Activated CD4-positive, CD25-positive, alpha-beta regulatory T cell treated with anti-CD3 and anti-CD28 coated beads, Interleukin-2, amount 50 U/mL, for 16 hours (primary cell): ENCODE data around the gene NANS.
A peak's percentile ranks its signal among the peaks of the same experiment; 100 is the strongest.
"Not testable (repeated sequence)": the region's sequence is repeated elsewhere in the genome, so short reads cannot be mapped to it uniquely, and the experiment has no call there.

Experiments used
- DNase-seq: peaks from one replicate; pipeline ENCODE4 v3.0.0-alpha.2; 2020; ENCODE audit warnings: low read depth, low spot score

The NANS gene

DNA sequence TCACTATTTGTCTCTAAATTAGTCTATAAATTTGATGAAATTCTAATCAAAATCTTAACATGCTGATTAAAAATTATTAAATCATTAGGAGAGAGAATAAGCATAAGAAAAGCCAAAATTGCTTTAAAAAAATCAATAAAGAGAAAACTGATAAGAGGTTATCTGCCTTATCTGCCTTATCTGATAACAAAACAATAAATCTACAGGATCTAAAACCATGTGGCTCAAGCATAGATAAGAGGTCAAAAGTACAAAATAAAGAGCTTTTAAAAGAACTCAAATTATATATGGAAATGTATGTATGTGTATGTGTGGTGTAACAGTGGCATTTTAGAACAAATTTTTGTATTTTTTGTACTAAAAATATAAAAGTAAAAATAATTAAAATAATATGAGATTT, 43.9 kb downstream of the NANS start:
- DNase-seq: no peak

DNA sequence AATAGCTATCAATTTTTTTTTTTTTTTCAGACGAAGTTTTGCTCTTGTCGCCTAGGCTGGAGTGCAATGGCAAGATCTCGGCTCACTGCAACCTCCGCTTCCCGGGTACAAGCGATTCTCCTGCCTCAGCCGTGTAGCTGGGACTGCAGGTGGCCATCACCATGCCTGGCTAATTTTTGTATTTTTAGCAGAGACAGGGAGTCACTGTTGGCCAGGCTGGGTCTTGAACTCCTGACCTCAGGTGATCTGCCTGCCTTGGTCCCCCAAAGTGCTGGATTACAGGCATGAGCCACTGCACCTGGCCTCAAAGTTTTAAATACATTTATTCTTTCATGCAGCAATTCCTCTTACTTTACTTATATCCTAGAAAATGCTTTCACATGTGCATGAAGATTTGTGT, 44.9 kb downstream of the NANS start:
- no peak for DNase-seq

- DNase-seq: peak; percentile 72
Measured at GRCh38 chr9:98101868-98102273, 45.3 kb downstream of the NANS start.

DNA sequence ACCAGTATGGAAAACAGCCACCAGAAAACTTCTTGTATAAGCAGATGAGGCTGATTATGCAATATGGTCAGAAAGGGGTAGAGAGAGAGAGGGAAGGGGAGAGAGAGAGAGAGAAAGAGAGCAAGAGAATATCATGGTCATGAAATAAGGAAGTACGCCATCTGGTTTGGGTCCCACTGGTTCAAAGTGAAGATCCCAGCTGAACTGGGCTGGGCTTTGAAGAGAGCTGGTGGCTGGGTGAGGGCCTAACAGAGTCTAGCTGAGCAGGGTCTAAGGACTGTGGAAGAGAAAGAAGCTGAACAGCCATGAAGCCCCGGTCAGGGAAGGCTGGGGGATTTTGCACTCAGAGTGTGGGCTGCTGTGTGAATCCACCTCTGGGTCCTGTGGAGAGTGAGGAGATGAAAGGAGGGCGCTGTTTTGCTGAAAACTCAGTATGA, 47.9 kb downstream of the NANS start:
- DNase-seq: no peak

DNA sequence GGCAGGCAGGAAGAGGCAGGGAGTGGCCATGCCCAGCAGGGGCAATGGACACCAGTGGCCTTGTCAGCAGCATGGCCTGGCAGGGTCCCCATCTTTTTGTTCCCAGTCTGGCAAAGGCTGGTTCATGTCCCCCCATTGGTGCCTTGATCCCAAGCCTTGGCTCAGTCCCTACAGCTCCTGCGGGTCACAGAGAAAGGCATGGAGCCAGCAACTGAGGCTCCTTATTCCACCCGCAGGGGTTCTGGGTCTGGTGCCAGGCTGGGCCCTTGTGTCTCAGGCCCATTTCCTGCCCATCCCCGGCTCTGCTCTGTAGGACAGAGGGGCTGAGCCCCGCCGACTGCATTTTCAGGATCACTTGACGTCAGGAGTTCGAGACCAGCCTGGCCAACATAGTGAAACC, 48.5 kb downstream of the NANS start:
- no peak for DNase-seq

GRCh38 chr9:98107926-98108325, 51.4 kb downstream of the NANS start:
- no peak for DNase-seq

GRCh38 chr9:98108531-98109031, 52.0 kb downstream of the NANS start:
- no peak for DNase-seq

DNA sequence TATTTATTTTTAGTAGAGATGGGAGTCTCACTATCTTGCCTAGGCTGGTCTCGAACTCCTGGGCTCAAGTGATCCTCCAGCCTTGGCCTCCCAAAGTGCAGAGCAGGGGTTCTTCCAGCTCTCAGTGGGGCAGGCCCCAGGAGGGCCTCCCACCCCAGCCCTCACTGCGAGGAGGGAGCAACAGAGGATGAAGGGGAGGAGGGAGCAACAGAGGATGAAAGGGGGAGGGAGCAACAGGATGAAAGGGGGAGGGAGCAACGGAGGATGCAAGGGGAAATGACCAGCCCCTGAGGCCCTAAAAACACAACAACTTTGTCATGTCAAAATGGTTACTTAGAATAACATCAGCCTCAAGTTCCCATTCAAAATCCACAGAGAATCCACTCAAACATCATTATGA, 52.5 kb downstream of the NANS start:
- DNase-seq: no peak

DNA sequence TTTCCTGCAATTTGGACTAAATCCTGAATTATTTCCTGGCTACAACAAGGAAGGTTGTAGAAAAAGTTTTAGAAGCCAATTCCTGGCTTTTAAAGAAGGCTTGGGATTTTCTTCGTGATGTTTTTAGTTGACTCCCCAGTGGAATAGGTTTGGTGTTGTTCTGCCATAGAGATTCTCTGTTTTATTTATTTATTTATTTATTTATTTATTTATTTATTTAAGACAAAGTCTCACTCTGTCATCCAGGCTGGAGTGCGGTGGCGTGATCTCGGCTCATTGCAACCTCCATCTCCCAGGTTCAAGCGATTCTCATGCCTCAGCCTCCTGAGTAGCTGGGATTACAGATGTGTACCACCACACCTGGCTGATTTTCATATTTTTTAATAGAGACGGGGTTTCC, 60.6 kb downstream of the NANS start:
- not testable (repeated sequence) for DNase-seq

DNA sequence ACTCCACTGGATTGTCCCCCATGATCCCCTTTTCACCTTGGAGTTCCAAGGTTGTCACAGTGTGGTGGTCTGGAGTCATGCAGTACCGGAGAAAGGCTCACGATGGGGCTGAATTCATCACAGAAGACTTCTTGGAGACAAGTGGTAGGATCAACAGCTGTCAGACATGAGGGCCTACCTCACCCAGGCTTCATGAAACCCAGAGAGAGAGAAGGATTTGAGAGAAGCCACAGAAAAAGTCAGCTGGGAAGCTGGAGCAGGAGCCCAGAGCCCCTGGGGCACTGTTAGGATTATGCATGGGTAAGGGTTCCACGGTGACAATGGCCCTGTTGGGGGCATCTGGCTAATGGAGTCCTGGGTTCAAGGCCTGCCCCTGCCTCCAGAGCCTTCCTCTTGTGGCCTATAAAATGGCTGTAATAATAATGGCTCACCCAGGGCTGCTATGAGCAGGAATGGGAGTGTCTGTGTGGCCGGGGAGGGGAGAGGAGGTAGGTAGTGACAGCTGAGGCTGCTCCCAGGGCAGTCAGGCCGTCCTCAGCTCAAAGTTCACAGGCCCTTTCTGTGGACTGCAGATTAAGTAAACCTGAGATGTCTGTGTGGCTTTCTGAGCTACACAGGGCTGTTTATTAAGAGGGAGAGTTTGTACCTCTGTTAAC, 61.6 kb downstream of the NANS start:
- DNase-seq: no peak

DNA sequence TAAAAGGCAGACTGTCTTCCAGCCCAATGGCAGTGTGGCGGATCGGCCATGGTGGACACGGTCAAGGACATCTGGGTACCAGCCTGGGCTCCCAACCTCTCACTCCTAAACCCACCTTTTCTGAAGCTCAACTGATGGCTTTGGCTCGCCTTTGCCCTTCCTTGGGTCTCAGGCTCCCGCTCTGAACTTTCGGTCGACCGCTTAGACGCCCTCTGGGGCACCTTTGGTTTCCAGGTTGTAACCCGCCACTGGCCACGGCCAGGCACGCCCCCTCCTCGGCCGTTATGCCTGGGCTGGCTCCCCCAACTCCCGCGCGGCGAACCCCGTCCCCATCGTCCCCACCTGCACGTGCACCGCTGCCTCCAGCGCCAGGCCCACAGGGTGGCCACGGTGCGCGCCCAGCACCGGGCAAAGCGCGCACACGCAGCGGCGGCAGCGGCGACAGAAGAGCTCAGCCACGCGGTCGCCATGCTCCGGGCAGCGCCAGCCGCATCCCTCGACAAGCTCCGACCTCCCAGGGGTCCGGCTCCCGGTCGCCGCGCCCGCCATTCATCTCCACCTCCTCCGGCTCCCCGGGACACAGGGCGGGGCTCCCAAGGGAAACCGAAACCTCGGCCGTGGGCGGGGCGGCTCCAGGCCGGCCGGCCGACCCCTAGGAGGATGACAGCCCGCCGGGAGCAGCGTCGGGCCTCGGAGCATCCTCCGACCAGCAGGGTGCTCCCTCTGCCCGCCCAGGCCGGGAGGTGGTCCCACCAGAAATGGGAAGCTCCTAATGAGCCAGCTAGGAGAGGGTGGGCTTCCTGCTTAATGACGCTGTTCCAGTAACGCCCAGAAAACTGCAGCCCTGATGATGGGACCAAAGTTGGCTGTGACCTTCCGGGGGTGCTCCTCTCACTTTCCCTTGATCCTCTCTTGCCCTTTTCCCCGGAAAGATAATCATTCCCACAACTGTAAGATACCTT, 62.4 kb downstream of the NANS start, which contains the start of gene TRIM14:
TRIM14 (minus strand) TSS at position 583 of the 962 bp plus-strand sequence; CDS start at position 549, 34 bp downstream.
- DNase-seq: peak; percentile 32

- DNase-seq: no peak
Measured at GRCh38 chr9:98120476-98120875, 63.9 kb downstream of the NANS start.

GRCh38 chr9:98121058-98121457, 64.5 kb downstream of the NANS start:
- no peak for DNase-seq

DNA sequence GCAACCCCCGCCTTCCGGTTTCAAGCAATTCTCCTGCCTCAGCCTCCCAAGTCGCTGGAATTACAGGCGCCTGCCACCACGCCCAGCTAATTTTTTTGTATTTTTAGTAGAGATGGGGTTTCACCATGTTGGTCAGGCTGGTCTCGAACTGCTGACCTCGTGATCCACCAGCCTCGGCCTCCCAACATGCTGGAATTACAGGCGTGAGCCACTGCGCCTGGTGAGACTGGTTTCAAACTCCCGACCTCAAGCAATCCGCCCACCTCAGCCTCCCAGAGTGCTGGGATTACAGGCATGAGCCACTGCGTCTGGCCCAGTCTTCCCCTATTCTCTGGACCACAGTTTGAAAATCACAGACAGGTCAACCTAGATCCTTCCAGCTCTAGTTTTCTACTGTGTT, 67.6 kb downstream of the NANS start:
- DNase-seq: not testable (repeated sequence)

DNA sequence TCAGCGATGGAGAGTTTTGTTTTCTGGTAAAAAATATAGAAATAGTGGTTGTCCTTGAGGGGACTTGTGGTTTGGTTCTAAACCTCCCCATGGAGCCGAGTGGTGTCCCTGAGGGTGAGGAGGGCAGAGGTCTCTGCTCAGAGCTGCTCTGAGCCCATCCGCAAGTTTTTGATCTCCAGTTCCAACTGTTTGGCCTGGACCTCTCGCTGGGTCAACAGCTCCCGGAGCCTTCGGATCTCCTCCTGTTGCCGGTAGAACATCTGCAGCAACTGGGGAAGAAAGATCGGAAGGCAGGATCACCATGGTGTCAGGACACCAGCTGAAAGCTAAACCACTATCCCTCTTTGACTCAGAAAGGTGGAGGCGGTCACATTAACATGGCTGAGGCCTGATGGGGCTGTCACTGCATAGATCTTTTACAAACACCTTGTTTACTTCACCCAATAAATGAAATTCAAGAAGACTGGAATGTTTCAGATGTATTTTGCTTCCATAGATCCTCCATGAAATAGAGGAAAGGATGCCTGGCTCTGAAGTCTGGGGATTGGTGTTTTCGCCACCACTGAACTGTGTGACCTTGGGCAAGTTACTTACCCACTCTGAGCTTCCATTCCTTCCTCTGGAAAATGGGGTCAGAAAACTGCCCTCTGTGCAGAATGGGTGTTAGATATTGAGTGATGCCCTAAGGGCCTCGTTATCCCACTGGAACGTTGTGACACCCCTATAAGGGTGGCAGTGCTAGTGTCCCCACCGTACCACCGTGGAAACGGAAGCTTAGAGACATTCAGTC, 68.3 kb downstream of the NANS start:
- no peak for DNase-seq

GRCh38 chr9:98127226-98127625, 70.7 kb downstream of the NANS start:
- no peak for DNase-seq

GRCh38 chr9:98128316-98128715, 71.8 kb downstream of the NANS start:
- no peak for DNase-seq

GRCh38 chr9:98129451-98129881, 72.9 kb downstream of the NANS start:
- DNase-seq: no peak

DNA sequence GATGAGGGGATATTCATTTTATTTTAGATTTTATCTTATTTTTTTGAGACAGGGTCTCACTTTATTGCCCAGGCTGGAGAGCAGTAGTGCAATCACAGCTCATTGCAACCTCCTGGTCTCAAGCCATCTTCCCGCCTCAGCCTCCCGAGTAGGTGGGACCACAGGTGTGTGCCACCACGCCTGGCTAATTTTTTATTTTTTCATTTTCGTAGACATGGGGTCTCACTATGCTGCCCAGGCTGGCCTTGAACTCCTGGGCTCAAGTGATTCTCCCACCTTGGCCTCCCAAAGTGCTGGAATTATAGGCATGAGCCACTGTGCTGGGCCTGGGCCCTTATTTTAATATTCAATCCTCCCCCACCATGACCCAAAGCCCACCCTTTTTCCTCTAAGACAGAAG, 73.5 kb downstream of the NANS start:
- not testable (repeated sequence) for DNase-seq

GRCh38 chr9:98130576-98131228, 74.2 kb downstream of the NANS start:
- DNase-seq: no peak

DNA sequence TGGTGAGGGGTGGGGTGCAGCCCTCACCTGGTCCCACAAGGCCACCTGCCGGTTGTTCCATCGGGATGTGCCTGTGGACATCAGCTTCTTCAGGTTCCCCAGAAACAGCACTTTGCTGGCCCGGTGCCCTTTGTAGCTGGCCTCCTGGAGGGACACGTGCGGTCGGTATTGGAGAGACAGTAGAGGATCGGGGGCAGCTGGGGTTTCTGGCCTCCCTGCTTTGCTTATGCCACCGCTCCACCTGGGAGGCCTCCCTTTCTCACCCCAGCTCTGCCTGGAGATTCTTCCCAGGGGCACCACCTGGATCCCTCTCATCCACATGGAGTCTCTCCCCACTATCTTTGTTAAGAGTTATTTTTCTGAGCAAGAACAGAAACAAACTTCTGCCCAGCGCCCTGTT, 75.6 kb downstream of the NANS start:
- no peak for DNase-seq
